ENCODE results near the gene REEP5.
"Not testable (repeated sequence)": the region's sequence is repeated elsewhere in the genome, so short reads cannot be mapped to it uniquely, and the experiment has no call there.

REEP5 gene

GRCh38 chr5:112906637-112907036, 15.4 kb downstream of the REEP5 start:
- ChIA-PET POLR2A (no interaction called here), CTCF (no interaction called here)

GRCh38 chr5:112904996-112905395, 17.0 kb downstream of the REEP5 start:
- POLR2A ChIA-PET, result interaction anchor here (0.7 kb wide), 1 partner anchor 10 kb away, joined by 4 read pairs; no protein-coding TSS in a partner anchor
- H3K4me3 ChIP-seq (ENCODE audit: low read depth, low read length); DNase-seq (ENCODE audit: low read depth, low spot score): not testable (repeated sequence)
- CTCF ChIA-PET, result interaction anchor here (1.0 to 3.5 kb wide), 6 partner anchors 9 to 60 kb away, joined by 3 to 10 read pairs (median 4); partner anchors contain the start of gene REEP5

More at GRCh38 chr5:112906637-112907036, 15.4 kb downstream of the REEP5 start:
- TF ChIP-seq, protein P1, sequence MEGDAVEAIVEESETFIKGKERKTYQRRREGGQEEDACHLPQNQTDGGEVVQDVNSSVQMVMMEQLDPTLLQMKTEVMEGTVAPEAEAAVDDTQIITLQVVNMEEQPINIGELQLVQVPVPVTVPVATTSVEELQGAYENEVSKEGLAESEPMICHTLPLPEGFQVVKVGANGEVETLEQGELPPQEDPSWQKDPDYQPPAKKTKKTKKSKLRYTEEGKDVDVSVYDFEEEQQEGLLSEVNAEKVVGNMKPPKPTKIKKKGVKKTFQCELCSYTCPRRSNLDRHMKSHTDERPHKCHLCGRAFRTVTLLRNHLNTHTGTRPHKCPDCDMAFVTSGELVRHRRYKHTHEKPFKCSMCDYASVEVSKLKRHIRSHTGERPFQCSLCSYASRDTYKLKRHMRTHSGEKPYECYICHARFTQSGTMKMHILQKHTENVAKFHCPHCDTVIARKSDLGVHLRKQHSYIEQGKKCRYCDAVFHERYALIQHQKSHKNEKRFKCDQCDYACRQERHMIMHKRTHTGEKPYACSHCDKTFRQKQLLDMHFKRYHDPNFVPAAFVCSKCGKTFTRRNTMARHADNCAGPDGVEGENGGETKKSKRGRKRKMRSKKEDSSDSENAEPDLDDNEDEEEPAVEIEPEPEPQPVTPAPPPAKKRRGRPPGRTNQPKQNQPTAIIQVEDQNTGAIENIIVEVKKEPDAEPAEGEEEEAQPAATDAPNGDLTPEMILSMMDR (IDR thresholded peaks at IDR 0.05; ENCODE audit: insufficient read depth, low read length, missing control alignments), result no peak
- H3K4me3 ChIP-seq (ENCODE audit: low read depth, low read length), result no peak overlapping the region
- no peak for DNase-seq (ENCODE audit: low read depth, low spot score)

- POLR2A ChIA-PET, result no interaction called here
- no peak overlapping the region for H3K4me3 ChIP-seq (ENCODE audit: low read depth, low read length)
- DNase-seq (ENCODE audit: low read depth, low spot score), result no peak
- CTCF ChIA-PET, result interaction anchor here (0.8 to 3.5 kb wide), 3 partner anchors 10 to 19 kb away, joined by 3 to 10 read pairs (median 3); no protein-coding TSS in a partner anchor
- TF ChIP-seq, protein P1 (IDR thresholded peaks at IDR 0.05; ENCODE audit: insufficient read depth, low read length, missing control alignments), result no peak
Measured at GRCh38 chr5:112902561-112902960, 19.5 kb downstream of the REEP5 start.

DNA sequence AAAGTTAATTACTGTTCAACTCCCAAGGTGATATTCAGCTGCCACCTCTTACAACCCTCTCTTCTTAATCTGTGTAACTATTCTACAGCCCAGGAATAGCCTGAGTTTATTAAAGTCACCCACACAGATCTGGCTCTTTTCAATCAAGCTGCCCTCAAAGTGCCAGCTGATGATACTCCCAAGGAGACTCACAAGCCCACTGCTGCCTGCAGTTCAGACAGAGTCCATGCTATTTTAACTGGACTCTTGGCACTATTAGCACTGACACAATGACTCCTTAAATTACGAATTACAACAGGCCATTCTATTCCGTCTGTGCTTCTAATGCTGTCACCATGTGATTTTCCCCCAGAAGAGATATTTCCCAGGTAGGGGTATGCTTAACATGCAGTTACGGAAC, 26.3 kb downstream of the REEP5 start:
- POLR2A ChIA-PET, result no interaction called here
- no peak for DNase-seq (ENCODE audit: low read depth, low spot score)
- TF ChIP-seq, protein P1 (IDR thresholded peaks at IDR 0.05; ENCODE audit: insufficient read depth, low read length, missing control alignments), result no peak
- CTCF ChIA-PET, result interaction anchor here (1.6 kb wide), 1 partner anchor 8 kb away, joined by 6 read pairs; no protein-coding TSS in a partner anchor
- no peak overlapping the region for H3K4me3 ChIP-seq (ENCODE audit: low read depth, low read length)

DNA sequence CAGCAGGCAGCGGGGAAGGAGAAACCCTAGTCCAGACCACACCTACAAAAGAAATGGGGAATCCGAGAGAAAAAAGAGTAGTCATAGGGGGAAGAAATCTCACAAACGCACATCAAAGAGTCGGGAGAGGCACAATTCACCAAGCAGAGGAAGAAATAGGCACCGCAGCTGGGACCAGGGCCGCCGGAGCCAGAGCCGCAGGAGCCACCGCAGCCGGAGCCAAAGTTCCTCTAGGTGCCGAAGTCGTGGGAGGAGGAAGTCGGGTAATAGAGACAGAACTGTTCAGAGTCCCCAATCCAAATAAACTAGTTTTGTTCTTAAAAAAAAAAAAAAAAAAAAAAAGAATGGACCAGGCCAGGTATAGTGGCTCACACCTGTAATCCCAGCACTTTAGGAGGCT, 29.3 kb downstream of the REEP5 start:
- no peak for DNase-seq (ENCODE audit: low read depth, low spot score)
- ChIA-PET CTCF (no interaction called here), POLR2A (no interaction called here)
- TF ChIP-seq, protein P1 (IDR thresholded peaks at IDR 0.05; ENCODE audit: insufficient read depth, low read length, missing control alignments), result no peak
- no peak overlapping the region for H3K4me3 ChIP-seq (ENCODE audit: low read depth, low read length)

GRCh38 chr5:112892066-112892465, 30.0 kb downstream of the REEP5 start:
- CTCF ChIA-PET; POLR2A ChIA-PET; DNase-seq (ENCODE audit: low read depth, low spot score); H3K4me3 ChIP-seq (ENCODE audit: low read depth, low read length): not testable (repeated sequence)

DNA sequence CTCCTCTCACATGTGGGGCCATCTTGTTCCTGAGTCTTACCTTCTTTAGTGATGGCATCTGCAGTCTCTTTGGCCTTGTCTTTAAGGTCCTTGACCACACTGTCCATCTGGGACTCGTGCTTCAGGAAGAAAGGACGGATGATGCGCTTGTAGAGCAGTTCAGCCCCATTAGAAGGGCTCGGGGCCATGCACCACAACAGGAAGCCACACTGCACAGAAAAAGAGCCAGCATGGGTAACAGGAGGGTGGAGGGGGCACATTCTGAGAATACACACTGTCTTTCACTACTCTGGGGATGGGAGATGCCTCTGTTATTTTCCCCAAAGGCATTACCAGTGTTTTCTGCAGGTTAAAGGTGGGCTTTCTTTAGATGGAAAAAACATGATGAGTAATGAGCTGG, 35.1 kb downstream of the REEP5 start:
- ChIA-PET CTCF (no interaction called here), POLR2A (no interaction called here)
- DNase-seq (ENCODE audit: low read depth, low spot score), result no peak
- H3K4me3 ChIP-seq (ENCODE audit: low read depth, low read length), result no peak overlapping the region
- TF ChIP-seq, protein P1 (IDR thresholded peaks at IDR 0.05; ENCODE audit: insufficient read depth, low read length, missing control alignments), result no peak

Measured in AG04449 (cell line).